Liver (tissue), 9 donors: Measurements from ENCODE around the gene KLRC2. TPM values are rescaled to one million over a fixed set of nuclear protein-coding genes. Genes with fewer than 3 reads are reported as not detected.

Experiments used
- DNase-seq: peaks from one replicate; pipeline ENCODE4 v3.0.0-alpha.2; 2017; ENCODE audit warnings: low spot score
- H3K27ac ChIP-seq, 2 donors: one replicate each; pipeline ENCODE4 v1.7.0; 2013; ENCODE audit warnings: inconsistent platforms in 2 of 2, low read length in 2 of 2, control low read depth in 1 of 2, low read depth in 1 of 2, mild to moderate bottlenecking in 1 of 2
- H3K27me3 ChIP-seq, 4 donors: one replicate each; pipeline versions ENCODE4 v1.6.1 to v1.7.0; 2013; ENCODE audit warnings: low read length in 3 of 4, inconsistent platforms in 1 of 4, mild to moderate bottlenecking in 1 of 4, moderate library complexity in 1 of 4; ENCODE audit not compliant: control insufficient read depth in 4 of 4, insufficient read depth in 4 of 4
- H3K36me3 ChIP-seq, 4 donors: one replicate each; pipeline versions ENCODE4 v1.6.1 to v1.7.0; 2013; ENCODE audit warnings: low read length in 3 of 4, mild to moderate bottlenecking in 3 of 4, low read depth in 1 of 4, moderate library complexity in 1 of 4; ENCODE audit not compliant: control insufficient read depth in 4 of 4, insufficient read depth in 3 of 4
- H3K4me1 ChIP-seq, 4 donors: one replicate each; pipeline versions ENCODE4 v1.6.1 to v1.7.0; 2013; ENCODE audit warnings: low read length in 3 of 4, mild to moderate bottlenecking in 3 of 4, moderate library complexity in 1 of 4; ENCODE audit not compliant: control insufficient read depth in 4 of 4, insufficient read depth in 4 of 4
- H3K4me3 ChIP-seq, 3 donors: one replicate each; pipeline versions ENCODE4 v1.6.1 to v1.7.0; 2013; ENCODE audit warnings: low read length in 3 of 3, control low read depth in 1 of 3, low read depth in 1 of 3, mild to moderate bottlenecking in 1 of 3
- H3K9ac ChIP-seq, 2 donors: one replicate each; pipeline ENCODE4 v1.7.0; 2013; ENCODE audit warnings: low read length in 2 of 2, mild to moderate bottlenecking in 2 of 2, moderate library complexity in 2 of 2, control low read depth in 1 of 2, low read depth in 1 of 2
- H3K9me3 ChIP-seq, 4 donors: one replicate each; pipeline versions ENCODE4 v1.6.1 to v1.7.0; 2013; ENCODE audit warnings: low read length in 3 of 4; ENCODE audit not compliant: control insufficient read depth in 4 of 4
- EGR1 ChIP-seq, 2 donors: IDR thresholded peaks; 2 replicates each; pipeline ENCODE4 v1.6.1; 2016 to 2018; ENCODE audit warnings: antibody characterized with exemption in 2 of 2, low read depth in 2 of 2
- FOXA1 ChIP-seq: IDR thresholded peaks from 2 replicates; pipeline ENCODE4 v1.6.1; 2016; ENCODE audit warnings: antibody characterized with exemption
- FOXA2 ChIP-seq: IDR thresholded peaks from 2 replicates; pipeline ENCODE4 v1.6.1; 2016; ENCODE audit warnings: antibody characterized with exemption
- GABPA ChIP-seq, 2 donors: IDR thresholded peaks in 1 of 2; conservative IDR thresholded peaks in 1 of 2; 2 replicates each; pipeline ENCODE4 v1.6.1; 2016; ENCODE audit warnings: antibody characterized with exemption in 2 of 2, mild to moderate bottlenecking in 1 of 2, moderate library complexity in 1 of 2
- HNF4A ChIP-seq, 2 donors: conservative IDR thresholded peaks; 2 replicates each; pipeline ENCODE4 v1.6.1; 2016; ENCODE audit warnings: antibody characterized with exemption in 2 of 2, mild to moderate bottlenecking in 2 of 2
- HNF4G ChIP-seq: IDR thresholded peaks from 2 replicates; pipeline ENCODE4 v1.6.1; 2016; ENCODE audit warnings: antibody characterized with exemption
- JUND ChIP-seq, 2 donors: IDR thresholded peaks; 2 replicates each; pipeline ENCODE4 v1.6.1; 2016; ENCODE audit warnings: antibody characterized with exemption in 2 of 2
- NR2F2 ChIP-seq: IDR thresholded peaks from 2 replicates; pipeline ENCODE4 v1.6.1; 2016; ENCODE audit warnings: antibody characterized with exemption
- RAD21 ChIP-seq, 2 donors: IDR thresholded peaks; 2 replicates each; pipeline ENCODE4 v1.6.1; 2016; ENCODE audit warnings: antibody characterized with exemption in 2 of 2, mild to moderate bottlenecking in 2 of 2
- RXRA ChIP-seq, 2 donors: IDR thresholded peaks; 2 replicates each; pipeline ENCODE4 v1.6.1; 2017 to 2018; ENCODE audit warnings: antibody characterized with exemption in 2 of 2, mild to moderate bottlenecking in 1 of 2
- SP1 ChIP-seq: IDR thresholded peaks from 2 replicates; pipeline ENCODE4 v1.6.1; 2018; ENCODE audit warnings: antibody characterized with exemption, mild to moderate bottlenecking
- TAF1 ChIP-seq: conservative IDR thresholded peaks from 2 replicates; pipeline ENCODE4 v1.6.1; 2016; ENCODE audit warnings: antibody characterized with exemption, mild to moderate bottlenecking
- YY1 ChIP-seq: IDR thresholded peaks from 2 replicates; pipeline ENCODE4 v1.6.1; 2016; ENCODE audit warnings: antibody characterized with exemption, mild to moderate bottlenecking
- whole genome bisulfite sequencing: extraction: QIAGEN DNeasy Blood & Tissue Kit; methylation state at CpG from one replicate; pipeline ENCODE4 v1.1.7; 2013; 5-methylcytosine and 5-hydroxymethylcytosine counted together
- polyA plus RNA-seq, 2 donors: library from polyadenylated mRNA; stranded (reverse) in 1 of 2; unstranded in 1 of 2; fragments of 200-250 nt in 1 of 2; fragments of >200 nt in 1 of 2; fragmentation: Nextera tagmentation in 1 of 2; extraction: Ambion mirVana in 1 of 2; gene quantifications; one replicate each; pipeline versions ENCODE4 v1.2.1 to v1.2.3, GENCODE V29; 2013 to 2015
- total RNA-seq, 2 donors: library from RNA; depleted of rRNA; stranded (reverse); fragments of >200 nt; gene quantifications; one replicate each; pipeline ENCODE4 v1.2.3, GENCODE V29; 2014
- TF ChIP-seq, protein P1 (sequence below): IDR thresholded peaks from 2 replicates; pipeline ENCODE4 v1.6.1; 2016; ENCODE audit warnings: antibody characterized with exemption
- TF ChIP-seq, protein P2 (sequence below): fragments of 150-350 bp; IDR thresholded peaks from 2 replicates; pipeline ENCODE4 v1.5.1; 2017; ENCODE audit warnings: improper control_type of control experiment, low read depth, low read length; ENCODE audit not compliant: missing input control
- TF ChIP-seq, protein P3 (sequence below): IDR thresholded peaks from 2 replicates; pipeline ENCODE4 v1.6.1; 2016; ENCODE audit warnings: antibody characterized with exemption, mild to moderate bottlenecking
- TF ChIP-seq, protein P4 (sequence below): IDR thresholded peaks from 2 replicates; pipeline ENCODE4 v1.6.1; 2016; ENCODE audit warnings: antibody characterized with exemption
- TF ChIP-seq, protein P5 (sequence below): IDR thresholded peaks from 2 replicates; pipeline ENCODE4 v1.6.1; 2016; ENCODE audit warnings: antibody characterized with exemption
- donor health status: healthy.
- donor health status: healthy.
- donor health status: healthy.
- donor health status: healthy.
- donor health status: healthy.

KLRC2 gene
- total and polyA plus RNA-seq, 4 donors: 0.13 to 1.5 (median 0.28) TPM

DNA sequence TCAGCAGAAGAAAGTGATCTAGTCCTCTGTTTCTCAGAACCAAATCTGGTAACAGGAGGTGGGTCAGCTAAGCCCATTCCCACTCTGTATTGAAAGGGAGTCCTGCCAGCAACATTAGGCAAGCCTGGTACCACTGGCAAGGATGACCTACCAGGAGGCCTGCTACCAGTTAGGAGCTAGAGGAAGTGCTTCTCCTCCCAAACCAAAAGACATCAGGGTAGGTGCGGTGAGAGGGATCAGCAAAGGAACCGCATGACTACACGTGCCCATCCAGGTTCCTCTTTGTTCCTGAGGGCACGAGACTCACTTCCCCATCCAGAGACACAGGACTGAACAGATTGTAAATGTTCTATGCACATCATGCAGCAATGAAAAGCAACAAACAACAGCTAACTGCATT lies 29.1 kb downstream of the KLRC2 start:
- Histone ChIP-seq H3K4me3 (no peak overlapping the region), H3K4me1 (no peaks in the 10 kb centered on the region), H3K9ac (no peak overlapping the region), H3K36me3 (no peaks in the 10 kb centered on the region), H3K27me3 (peaks cover 0 to 3% (median 0%) of the 10 kb centered on the region in 4 donors), H3K27ac (no peak overlapping the region), H3K9me3 (peaks cover 0 to 2% (median 0%) of the 10 kb centered on the region in 4 donors)
- 69% methylated on average over 4 of the region's 4 CpGs for WGBS
- no peak for TF ChIP-seq RAD21 (IDR thresholded peaks at IDR 0.05)
- no peak for TF ChIP-seq YY1
- TF ChIP-seq HNF4A (conservative IDR thresholded peaks at IDR 0.05): no peak
- TF ChIP-seq, protein P1, sequence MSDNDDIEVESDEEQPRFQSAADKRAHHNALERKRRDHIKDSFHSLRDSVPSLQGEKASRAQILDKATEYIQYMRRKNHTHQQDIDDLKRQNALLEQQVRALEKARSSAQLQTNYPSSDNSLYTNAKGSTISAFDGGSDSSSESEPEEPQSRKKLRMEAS: no peak
- TF ChIP-seq, protein P2, sequence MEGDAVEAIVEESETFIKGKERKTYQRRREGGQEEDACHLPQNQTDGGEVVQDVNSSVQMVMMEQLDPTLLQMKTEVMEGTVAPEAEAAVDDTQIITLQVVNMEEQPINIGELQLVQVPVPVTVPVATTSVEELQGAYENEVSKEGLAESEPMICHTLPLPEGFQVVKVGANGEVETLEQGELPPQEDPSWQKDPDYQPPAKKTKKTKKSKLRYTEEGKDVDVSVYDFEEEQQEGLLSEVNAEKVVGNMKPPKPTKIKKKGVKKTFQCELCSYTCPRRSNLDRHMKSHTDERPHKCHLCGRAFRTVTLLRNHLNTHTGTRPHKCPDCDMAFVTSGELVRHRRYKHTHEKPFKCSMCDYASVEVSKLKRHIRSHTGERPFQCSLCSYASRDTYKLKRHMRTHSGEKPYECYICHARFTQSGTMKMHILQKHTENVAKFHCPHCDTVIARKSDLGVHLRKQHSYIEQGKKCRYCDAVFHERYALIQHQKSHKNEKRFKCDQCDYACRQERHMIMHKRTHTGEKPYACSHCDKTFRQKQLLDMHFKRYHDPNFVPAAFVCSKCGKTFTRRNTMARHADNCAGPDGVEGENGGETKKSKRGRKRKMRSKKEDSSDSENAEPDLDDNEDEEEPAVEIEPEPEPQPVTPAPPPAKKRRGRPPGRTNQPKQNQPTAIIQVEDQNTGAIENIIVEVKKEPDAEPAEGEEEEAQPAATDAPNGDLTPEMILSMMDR: no peak
- TF ChIP-seq GABPA (IDR thresholded peaks at IDR 0.05 in 1 of 2, conservative IDR thresholded peaks at IDR 0.05 in 1 of 2): no peak
- TF ChIP-seq EGR1 (IDR thresholded peaks at IDR 0.05; ENCODE audit: low read depth in 2 of 2): no peak
- no peak for TF ChIP-seq HNF4G
- TF ChIP-seq RXRA (IDR thresholded peaks at IDR 0.05): no peak
- no peak for TF ChIP-seq FOXA1
- no peak for TF ChIP-seq NR2F2
- TF ChIP-seq TAF1: no peak
- TF ChIP-seq, protein P3, sequence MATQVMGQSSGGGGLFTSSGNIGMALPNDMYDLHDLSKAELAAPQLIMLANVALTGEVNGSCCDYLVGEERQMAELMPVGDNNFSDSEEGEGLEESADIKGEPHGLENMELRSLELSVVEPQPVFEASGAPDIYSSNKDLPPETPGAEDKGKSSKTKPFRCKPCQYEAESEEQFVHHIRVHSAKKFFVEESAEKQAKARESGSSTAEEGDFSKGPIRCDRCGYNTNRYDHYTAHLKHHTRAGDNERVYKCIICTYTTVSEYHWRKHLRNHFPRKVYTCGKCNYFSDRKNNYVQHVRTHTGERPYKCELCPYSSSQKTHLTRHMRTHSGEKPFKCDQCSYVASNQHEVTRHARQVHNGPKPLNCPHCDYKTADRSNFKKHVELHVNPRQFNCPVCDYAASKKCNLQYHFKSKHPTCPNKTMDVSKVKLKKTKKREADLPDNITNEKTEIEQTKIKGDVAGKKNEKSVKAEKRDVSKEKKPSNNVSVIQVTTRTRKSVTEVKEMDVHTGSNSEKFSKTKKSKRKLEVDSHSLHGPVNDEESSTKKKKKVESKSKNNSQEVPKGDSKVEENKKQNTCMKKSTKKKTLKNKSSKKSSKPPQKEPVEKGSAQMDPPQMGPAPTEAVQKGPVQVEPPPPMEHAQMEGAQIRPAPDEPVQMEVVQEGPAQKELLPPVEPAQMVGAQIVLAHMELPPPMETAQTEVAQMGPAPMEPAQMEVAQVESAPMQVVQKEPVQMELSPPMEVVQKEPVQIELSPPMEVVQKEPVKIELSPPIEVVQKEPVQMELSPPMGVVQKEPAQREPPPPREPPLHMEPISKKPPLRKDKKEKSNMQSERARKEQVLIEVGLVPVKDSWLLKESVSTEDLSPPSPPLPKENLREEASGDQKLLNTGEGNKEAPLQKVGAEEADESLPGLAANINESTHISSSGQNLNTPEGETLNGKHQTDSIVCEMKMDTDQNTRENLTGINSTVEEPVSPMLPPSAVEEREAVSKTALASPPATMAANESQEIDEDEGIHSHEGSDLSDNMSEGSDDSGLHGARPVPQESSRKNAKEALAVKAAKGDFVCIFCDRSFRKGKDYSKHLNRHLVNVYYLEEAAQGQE: no peak
- TF ChIP-seq, protein P4, sequence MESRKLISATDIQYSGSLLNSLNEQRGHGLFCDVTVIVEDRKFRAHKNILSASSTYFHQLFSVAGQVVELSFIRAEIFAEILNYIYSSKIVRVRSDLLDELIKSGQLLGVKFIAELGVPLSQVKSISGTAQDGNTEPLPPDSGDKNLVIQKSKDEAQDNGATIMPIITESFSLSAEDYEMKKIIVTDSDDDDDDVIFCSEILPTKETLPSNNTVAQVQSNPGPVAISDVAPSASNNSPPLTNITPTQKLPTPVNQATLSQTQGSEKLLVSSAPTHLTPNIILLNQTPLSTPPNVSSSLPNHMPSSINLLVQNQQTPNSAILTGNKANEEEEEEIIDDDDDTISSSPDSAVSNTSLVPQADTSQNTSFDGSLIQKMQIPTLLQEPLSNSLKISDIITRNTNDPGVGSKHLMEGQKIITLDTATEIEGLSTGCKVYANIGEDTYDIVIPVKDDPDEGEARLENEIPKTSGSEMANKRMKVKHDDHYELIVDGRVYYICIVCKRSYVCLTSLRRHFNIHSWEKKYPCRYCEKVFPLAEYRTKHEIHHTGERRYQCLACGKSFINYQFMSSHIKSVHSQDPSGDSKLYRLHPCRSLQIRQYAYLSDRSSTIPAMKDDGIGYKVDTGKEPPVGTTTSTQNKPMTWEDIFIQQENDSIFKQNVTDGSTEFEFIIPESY: no peak
- TF ChIP-seq SP1: no peak
- TF ChIP-seq FOXA2: no peak
- TF ChIP-seq, protein P5, sequence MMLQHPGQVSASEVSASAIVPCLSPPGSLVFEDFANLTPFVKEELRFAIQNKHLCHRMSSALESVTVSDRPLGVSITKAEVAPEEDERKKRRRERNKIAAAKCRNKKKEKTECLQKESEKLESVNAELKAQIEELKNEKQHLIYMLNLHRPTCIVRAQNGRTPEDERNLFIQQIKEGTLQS: no peak
- TF ChIP-seq JUND (IDR thresholded peaks at IDR 0.05): no peak
- no peak for DNase-seq
